AG09319 (cell line): ENCODE data around the gene SRRM2.

Experiments used
- DNase-seq: peaks from one replicate; pipeline ENCODE4 v3.0.0-alpha.2; 2010; ENCODE audit warnings: low read depth; ENCODE audit errors: extremely low read depth
- TF ChIP-seq, protein P1 (sequence below): IDR thresholded peaks from 2 replicates; pipeline ENCODE4 v1.5.1; 2011; ENCODE audit warnings: low read depth, mild to moderate bottlenecking, inconsistent platforms, low read length, moderate library complexity

SRRM2 gene

DNA sequence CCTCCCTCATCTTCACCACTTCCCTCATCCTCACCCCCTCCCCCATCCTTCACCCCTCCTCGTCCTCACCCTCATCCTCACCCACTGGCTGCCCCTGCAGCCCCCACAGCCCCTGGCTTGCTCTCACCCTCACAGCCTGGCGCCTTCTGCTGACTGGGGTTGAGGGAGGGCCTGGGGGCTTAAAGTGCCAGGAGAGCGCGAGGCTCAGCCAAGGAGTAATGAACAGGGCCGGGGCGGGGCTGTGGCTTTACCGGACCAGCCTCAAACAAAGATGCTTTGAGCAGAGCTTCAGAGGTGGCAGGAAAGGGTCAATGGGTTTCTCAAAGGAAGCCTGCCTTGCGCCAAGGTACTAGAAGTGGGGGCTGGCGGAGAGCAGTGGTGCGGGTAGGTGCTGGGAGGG lies 35.0 kb downstream of the SRRM2 start, which contains the start of gene PRSS33:
Gene PRSS33 (minus strand): TSS at position 155 of the 400 bp plus-strand sequence. CDS start 1,013 bp downstream, outside the sequence.
- TF ChIP-seq, protein P1, sequence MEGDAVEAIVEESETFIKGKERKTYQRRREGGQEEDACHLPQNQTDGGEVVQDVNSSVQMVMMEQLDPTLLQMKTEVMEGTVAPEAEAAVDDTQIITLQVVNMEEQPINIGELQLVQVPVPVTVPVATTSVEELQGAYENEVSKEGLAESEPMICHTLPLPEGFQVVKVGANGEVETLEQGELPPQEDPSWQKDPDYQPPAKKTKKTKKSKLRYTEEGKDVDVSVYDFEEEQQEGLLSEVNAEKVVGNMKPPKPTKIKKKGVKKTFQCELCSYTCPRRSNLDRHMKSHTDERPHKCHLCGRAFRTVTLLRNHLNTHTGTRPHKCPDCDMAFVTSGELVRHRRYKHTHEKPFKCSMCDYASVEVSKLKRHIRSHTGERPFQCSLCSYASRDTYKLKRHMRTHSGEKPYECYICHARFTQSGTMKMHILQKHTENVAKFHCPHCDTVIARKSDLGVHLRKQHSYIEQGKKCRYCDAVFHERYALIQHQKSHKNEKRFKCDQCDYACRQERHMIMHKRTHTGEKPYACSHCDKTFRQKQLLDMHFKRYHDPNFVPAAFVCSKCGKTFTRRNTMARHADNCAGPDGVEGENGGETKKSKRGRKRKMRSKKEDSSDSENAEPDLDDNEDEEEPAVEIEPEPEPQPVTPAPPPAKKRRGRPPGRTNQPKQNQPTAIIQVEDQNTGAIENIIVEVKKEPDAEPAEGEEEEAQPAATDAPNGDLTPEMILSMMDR = no peak
- DNase-seq = no peak

DNA sequence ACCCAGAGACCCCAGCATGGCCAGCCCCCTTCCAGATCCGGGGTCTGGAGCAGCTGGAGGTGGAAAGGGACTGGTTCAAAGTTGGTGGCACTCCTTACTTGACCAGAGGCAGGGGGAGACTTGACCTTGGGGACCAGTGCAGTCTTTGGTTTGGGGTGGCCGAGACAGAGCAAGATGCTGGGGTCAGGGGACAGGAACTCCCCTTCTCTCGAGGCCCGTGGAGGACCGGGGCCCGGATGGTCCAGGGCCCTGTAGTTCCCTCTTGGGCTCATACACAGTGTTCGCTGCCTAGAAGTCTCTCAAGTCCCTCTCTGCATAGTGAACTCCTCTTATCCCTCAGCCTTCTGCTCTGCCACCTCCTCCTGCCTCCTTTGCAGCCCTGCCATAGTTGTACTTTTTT lies 35.5 kb downstream of the SRRM2 start:
- TF ChIP-seq, protein P1 = no peak
- DNase-seq = no peak

DNA sequence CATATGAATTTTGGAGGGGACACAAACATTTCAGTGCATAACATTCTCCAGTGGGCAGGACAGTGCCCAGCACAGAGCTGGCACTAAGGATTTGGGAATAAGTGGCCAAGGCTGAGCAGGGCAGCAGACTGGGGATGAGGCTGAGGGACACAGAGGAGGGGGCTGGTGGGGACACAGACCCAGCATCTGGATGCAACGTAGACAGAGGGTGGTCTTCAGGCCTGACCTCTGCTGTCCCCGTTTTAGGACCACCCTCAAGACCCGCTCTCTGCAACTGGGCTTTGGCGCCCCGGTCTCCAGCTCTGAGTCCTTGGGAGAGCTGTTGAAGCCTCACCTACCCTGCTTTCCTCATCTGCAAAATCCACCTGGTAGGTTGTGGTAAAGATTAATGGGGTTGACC lies 38.2 kb downstream of the SRRM2 start:
- TF ChIP-seq, protein P1 = no peak
- DNase-seq = no peak

DNA sequence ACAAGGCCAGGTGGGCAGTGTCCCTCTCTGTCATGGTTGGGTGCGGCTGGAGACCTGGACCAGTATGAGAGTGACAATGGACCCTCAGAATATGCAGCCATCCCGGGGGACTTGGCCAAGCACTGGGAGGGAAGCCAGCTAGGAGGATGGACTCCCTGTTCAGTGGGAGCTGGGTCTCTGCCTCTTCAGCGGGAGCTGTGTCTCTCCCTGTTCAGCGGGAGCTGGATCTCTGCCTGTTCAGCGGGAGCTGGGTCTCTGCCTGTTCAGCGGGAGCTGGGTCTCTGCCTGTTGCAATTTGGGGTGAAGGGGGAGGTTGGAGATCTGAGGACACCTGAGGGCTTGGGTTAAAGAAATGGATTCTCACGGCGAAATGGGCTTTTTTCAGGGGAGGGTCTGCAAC lies 38.7 kb downstream of the SRRM2 start:
- TF ChIP-seq, protein P1 = no peak
- DNase-seq = no peak

DNA sequence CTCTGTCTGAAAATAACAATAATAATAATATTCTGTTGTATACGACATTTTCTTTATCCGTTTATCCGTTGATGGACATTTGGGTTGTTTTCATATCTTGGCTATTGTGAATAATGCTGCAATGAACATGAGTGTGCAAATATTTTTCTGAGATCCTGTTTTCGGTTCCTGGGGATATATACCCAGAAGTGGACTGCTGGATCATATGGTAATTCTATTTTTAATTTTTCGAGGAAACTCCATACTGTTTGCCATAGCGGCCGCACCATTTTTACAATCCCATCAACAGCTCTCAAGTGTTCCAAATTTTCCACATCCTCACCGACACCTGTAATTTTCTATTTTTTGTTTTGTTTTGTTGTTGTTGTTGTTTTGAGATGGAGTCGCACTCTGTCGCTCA lies 40.5 kb downstream of the SRRM2 start:
- no peak for DNase-seq
- TF ChIP-seq, protein P1 = no peak

DNA sequence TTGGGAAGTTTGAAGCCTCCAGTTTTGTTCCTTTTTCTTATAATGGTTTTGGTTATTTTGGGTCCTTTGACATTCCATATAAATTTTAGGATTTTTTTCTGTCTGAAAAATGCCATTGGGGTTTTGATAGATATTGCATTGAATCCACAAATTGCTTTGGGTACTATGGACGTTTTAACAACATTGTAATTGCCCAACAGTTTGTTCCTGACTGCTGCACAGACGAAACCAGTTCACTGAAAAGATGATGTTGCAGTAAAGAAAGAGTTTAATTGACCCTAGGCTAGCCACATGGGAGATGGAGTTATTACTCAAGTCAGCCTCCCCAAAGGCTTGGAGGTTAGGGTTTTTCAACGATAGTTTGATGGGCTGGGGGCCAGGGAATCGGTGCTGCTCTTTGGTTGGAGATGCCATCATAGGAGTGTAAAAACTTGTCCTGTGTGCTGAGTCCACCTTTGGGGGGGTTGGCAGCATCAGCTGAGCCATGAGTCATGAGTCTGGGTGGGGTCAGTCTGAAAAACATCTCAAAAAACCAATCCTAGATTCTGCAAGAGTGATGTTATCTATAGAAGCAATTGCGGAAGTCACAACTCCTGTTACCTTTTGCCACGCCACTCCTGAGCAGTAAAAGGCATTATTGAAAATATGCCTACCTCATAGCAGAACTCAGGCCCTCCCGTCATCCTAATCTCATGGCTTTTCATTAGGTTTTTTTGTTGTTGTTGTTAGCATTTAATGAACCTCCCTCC lies 43.1 kb downstream of the SRRM2 start:
- no peak for DNase-seq
- TF ChIP-seq, protein P1 = no peak

DNA sequence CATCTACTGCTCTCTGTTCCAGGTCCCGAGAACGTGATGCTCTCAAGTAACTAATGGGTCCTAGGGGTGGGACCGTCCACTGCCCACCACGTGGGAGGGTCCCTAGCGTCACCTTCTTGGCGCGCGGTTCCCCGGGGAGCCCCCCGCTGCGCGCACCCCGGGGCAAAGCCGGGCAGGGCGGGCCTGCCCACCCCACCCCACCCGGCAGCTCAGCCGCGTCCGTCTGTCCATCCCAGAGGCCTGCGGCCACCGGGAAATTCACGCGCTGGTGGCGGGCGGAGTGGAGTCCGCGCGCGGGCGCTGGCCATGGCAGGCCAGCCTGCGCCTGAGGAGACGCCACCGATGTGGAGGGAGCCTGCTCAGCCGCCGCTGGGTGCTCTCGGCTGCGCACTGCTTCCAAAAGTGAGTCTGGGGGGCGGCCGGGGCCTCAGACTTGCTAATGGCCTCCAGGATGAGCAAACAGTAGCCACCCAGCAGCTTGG lies 46.3 kb downstream of the SRRM2 start:
- TF ChIP-seq, protein P1 = no peak
- no peak for DNase-seq
